Neural cell (in vitro differentiated cells): ENCODE results near the gene BTBD7. TPM values are rescaled to one million over a fixed set of nuclear protein-coding genes. Genes with fewer than 3 reads are reported as not detected.

Experiments
- H2AFZ ChIP-seq: fragments of 200-600, 300-800 bp; sonication (generic), shearing (Covaris generic); 2 replicates; pipeline ENCODE4 v1.6.0; 2014; ENCODE audit warnings: low read depth, mild to moderate bottlenecking, antibody characterized with exemption, low read length, moderate library complexity
- H3F3A ChIP-seq: fragments of 200-600 bp; shearing (Covaris generic); 2 replicates; pipeline ENCODE4 v1.6.1; 2016; ENCODE audit warnings: mild to moderate bottlenecking, moderate library complexity, mixed read lengths, antibody characterized with exemption, low read length; ENCODE audit not compliant: insufficient read depth, poor library complexity, severe bottlenecking
- H3K27ac ChIP-seq: fragments of 200-600, 300-800 bp; sonication (generic), shearing (Covaris generic); 2 replicates; pipeline ENCODE4 v1.5.1; 2014; ENCODE audit warnings: mild to moderate bottlenecking, low read length, moderate library complexity
- H3K27me3 ChIP-seq: fragments of 300-800, 200-600 bp; sonication (generic), shearing (Covaris generic); 2 replicates; pipeline ENCODE4 v1.6.0; 2014; ENCODE audit warnings: mild to moderate bottlenecking, low read depth, low read length, moderate library complexity; ENCODE audit not compliant: insufficient read depth
- H3K36me3 ChIP-seq: fragments of 300-800, 200-600 bp; sonication (generic), shearing (Covaris generic); 2 replicates; pipeline ENCODE4 v1.5.1; 2014; ENCODE audit warnings: mild to moderate bottlenecking, antibody characterized with exemption, low read length, moderate library complexity; ENCODE audit not compliant: insufficient read depth
- H3K4me2 ChIP-seq: fragments of 300-800, 200-600 bp; sonication (generic), shearing (Covaris generic); 2 replicates; pipeline ENCODE4 v1.6.0; 2014; ENCODE audit warnings: mild to moderate bottlenecking, low read length
- H3K4me3 ChIP-seq: fragments of 300-800, 200-600 bp; sonication (generic), shearing (Covaris generic); 2 replicates; pipeline ENCODE4 v1.5.1; 2014; ENCODE audit warnings: mild to moderate bottlenecking, low read length, moderate library complexity
- H3K79me2 ChIP-seq: fragments of 200-600 bp; shearing (Covaris generic); replicated peaks from 2 replicates; pipeline ENCODE4 v1.6.0; 2014; ENCODE audit warnings: mild to moderate bottlenecking, low read length, moderate library complexity; ENCODE audit not compliant: insufficient read depth
- H3K9ac ChIP-seq: fragments of 300-800, 200-600 bp; sonication (generic), shearing (Covaris generic); 2 replicates; pipeline ENCODE4 v1.6.1; 2016; ENCODE audit warnings: mild to moderate bottlenecking, low read length, mixed read lengths
- H3K9me2 ChIP-seq: fragments of 200-600 bp; shearing (Covaris generic); 2 replicates; pipeline ENCODE4 v1.6.1; 2016; ENCODE audit warnings: mild to moderate bottlenecking, low read length, mixed read lengths; ENCODE audit not compliant: insufficient read depth
- H3K9me3 ChIP-seq: fragments of 200-600, 300-800 bp; sonication (generic), shearing (Covaris generic); 2 replicates; pipeline ENCODE4 v1.6.1; 2016; ENCODE audit warnings: mild to moderate bottlenecking, mixed run types, low read length, moderate library complexity, mixed read lengths
- H4K20me1 ChIP-seq: fragments of 200-600 bp; shearing (Covaris generic); 2 replicates; pipeline ENCODE4 v1.6.1; 2016; ENCODE audit warnings: mild to moderate bottlenecking, mixed run types; ENCODE audit not compliant: insufficient read depth
- EP300 ChIP-seq: fragments of 450-650 bp; conservative IDR thresholded peaks from 2 replicates; pipeline ENCODE4 v1.6.1; 2014; ENCODE audit warnings: antibody characterized with exemption, mild to moderate bottlenecking, moderate library complexity; ENCODE audit not compliant: poor library complexity, severe bottlenecking
- EZH2 ChIP-seq: fragments of 200-600, 300-800 bp; shearing (Covaris generic), sonication (generic); IDR thresholded peaks from 2 replicates; pipeline ENCODE4 v1.6.1; 2014; ENCODE audit warnings: antibody characterized with exemption, low read length, borderline replicate concordance, mild to moderate bottlenecking; ENCODE audit not compliant: insufficient read depth, poor library complexity, severe bottlenecking
- MXI1 ChIP-seq: fragments of 450-650 bp; conservative IDR thresholded peaks from 2 replicates; pipeline ENCODE4 v1.6.1; 2014; ENCODE audit warnings: antibody characterized with exemption, mild to moderate bottlenecking; ENCODE audit not compliant: poor library complexity, severe bottlenecking
- POLR2AphosphoS5 ChIP-seq: IDR thresholded peaks from 2 replicates; pipeline ENCODE4 v1.6.1; 2012
- RAD21 ChIP-seq: fragments of 450-650 bp; conservative IDR thresholded peaks from 2 replicates; pipeline ENCODE4 v1.6.1; 2014; ENCODE audit warnings: antibody characterized with exemption, mild to moderate bottlenecking, moderate library complexity
- SMC3 ChIP-seq: fragments of 450-650 bp; conservative IDR thresholded peaks from 2 replicates; pipeline ENCODE4 v1.6.1; 2014; ENCODE audit warnings: antibody characterized with exemption, mild to moderate bottlenecking, moderate library complexity; ENCODE audit not compliant: poor library complexity
- TAF1 ChIP-seq: IDR thresholded peaks from 2 replicates; pipeline ENCODE4 v1.6.1; 2012; ENCODE audit warnings: low read depth
- polyA plus RNA-seq: library from polyadenylated mRNA; depleted of rRNA; stranded (reverse); fragments of >200 nt; gene quantifications from 2 replicates; pipeline ENCODE4 v1.2.3, GENCODE V29; 2014
- TF ChIP-seq, protein P1 (sequence below): fragments of 450-650 bp; IDR thresholded peaks from 2 replicates; pipeline ENCODE4 v1.5.1; 2014; ENCODE audit warnings: antibody characterized with exemption, mild to moderate bottlenecking, moderate library complexity; ENCODE audit not compliant: poor library complexity, severe bottlenecking
- TF ChIP-seq, protein P2 (sequence below): IDR thresholded peaks from 2 replicates; pipeline ENCODE4 v1.6.1; 2012; ENCODE audit warnings: borderline replicate concordance

The BTBD7 gene
- polyA plus RNA-seq, 1 donor from 2014 or later, result 11.5 TPM

DNA sequence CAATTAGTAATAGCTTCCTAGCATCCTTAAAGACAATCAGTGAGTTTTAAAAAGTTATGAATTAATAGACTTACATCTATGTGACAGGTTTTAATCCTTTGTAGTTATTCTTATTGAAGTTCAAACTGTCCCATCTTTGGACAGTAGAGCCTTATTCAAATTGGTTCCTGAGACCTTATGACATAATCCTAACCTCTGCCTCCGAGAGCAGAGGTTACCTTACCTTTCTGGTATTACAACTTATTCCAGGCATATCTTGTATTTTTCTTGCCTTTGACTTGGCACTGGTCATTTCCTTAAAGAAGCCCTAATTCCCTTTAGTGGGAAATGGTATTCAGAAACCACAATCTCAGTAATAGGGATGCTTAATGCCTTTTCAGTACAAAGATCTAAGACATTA, 21.8 kb downstream of the BTBD7 start:
- Histone ChIP-seq H3F3A (no peaks in the 10 kb centered on the region), H2AFZ (no peak overlapping the region), H3K79me2 (peaks cover 14% of the 10 kb centered on the region), H3K27me3 (no peaks in the 10 kb centered on the region), H3K4me2 (no peak overlapping the region), H3K9ac (no peak overlapping the region), H3K9me3 (no peaks in the 10 kb centered on the region), H3K27ac (no peak overlapping the region), H3K9me2 (no peaks in the 10 kb centered on the region), H3K4me3 (no peak overlapping the region), H3K36me3 (no peaks in the 10 kb centered on the region), H4K20me1 (no peaks in the 10 kb centered on the region)
- TF ChIP-seq TAF1, result no peak
- no peak for TF ChIP-seq RAD21
- no peak for TF ChIP-seq EZH2
- no peak for TF ChIP-seq POLR2AphosphoS5
- TF ChIP-seq SMC3, result no peak
- TF ChIP-seq MXI1, result no peak
- TF ChIP-seq, protein P1, sequence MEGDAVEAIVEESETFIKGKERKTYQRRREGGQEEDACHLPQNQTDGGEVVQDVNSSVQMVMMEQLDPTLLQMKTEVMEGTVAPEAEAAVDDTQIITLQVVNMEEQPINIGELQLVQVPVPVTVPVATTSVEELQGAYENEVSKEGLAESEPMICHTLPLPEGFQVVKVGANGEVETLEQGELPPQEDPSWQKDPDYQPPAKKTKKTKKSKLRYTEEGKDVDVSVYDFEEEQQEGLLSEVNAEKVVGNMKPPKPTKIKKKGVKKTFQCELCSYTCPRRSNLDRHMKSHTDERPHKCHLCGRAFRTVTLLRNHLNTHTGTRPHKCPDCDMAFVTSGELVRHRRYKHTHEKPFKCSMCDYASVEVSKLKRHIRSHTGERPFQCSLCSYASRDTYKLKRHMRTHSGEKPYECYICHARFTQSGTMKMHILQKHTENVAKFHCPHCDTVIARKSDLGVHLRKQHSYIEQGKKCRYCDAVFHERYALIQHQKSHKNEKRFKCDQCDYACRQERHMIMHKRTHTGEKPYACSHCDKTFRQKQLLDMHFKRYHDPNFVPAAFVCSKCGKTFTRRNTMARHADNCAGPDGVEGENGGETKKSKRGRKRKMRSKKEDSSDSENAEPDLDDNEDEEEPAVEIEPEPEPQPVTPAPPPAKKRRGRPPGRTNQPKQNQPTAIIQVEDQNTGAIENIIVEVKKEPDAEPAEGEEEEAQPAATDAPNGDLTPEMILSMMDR, result no peak
- TF ChIP-seq EP300, result no peak
- TF ChIP-seq, protein P2, sequence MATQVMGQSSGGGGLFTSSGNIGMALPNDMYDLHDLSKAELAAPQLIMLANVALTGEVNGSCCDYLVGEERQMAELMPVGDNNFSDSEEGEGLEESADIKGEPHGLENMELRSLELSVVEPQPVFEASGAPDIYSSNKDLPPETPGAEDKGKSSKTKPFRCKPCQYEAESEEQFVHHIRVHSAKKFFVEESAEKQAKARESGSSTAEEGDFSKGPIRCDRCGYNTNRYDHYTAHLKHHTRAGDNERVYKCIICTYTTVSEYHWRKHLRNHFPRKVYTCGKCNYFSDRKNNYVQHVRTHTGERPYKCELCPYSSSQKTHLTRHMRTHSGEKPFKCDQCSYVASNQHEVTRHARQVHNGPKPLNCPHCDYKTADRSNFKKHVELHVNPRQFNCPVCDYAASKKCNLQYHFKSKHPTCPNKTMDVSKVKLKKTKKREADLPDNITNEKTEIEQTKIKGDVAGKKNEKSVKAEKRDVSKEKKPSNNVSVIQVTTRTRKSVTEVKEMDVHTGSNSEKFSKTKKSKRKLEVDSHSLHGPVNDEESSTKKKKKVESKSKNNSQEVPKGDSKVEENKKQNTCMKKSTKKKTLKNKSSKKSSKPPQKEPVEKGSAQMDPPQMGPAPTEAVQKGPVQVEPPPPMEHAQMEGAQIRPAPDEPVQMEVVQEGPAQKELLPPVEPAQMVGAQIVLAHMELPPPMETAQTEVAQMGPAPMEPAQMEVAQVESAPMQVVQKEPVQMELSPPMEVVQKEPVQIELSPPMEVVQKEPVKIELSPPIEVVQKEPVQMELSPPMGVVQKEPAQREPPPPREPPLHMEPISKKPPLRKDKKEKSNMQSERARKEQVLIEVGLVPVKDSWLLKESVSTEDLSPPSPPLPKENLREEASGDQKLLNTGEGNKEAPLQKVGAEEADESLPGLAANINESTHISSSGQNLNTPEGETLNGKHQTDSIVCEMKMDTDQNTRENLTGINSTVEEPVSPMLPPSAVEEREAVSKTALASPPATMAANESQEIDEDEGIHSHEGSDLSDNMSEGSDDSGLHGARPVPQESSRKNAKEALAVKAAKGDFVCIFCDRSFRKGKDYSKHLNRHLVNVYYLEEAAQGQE, result no peak

- Histone ChIP-seq H3K9me3 (no peaks in the 10 kb centered on the region), H3K27me3 (no peaks in the 10 kb centered on the region), H2AFZ (no peak overlapping the region), H3K79me2 (peaks cover 6% of the 10 kb centered on the region), H3K27ac (no peak overlapping the region), H3K36me3 (no peaks in the 10 kb centered on the region), H3F3A (no peaks in the 10 kb centered on the region), H4K20me1 (no peaks in the 10 kb centered on the region), H3K9me2 (no peaks in the 10 kb centered on the region), H3K4me2 (no peak overlapping the region), H3K4me3 (no peak overlapping the region), H3K9ac (no peak overlapping the region)
- no peak for TF ChIP-seq TAF1
- TF ChIP-seq, protein P2, result no peak
These were observed 23.3 kb downstream of the BTBD7 start for GRCh38 chr14:93309427-93309966.
